ENCODE measurements around the gene CDH10. TPM values are rescaled to one million over a fixed set of nuclear protein-coding genes. Genes with fewer than 3 reads are reported as not detected.

The CDH10 gene
- total RNA-seq, 2 experiments from 2014 or later = not detected

DNA sequence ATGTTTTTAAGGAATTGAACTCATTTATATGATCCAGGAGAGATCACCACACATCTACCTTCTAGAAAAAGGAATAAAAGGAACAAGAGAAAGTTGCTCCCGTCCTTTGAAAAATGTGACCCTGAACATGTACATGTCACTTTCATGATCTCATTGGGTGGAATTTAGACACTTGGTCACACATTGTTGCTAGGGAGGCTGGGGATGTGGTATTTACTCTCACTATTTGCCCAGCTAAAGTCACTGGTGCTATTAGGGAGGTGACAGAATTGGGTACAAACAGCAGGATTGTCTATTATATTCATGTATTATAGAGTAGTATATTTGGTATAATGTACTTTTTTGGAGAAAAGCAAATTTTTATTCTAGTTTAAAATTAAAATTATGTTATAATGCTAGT is 2.1 kb upstream of the CDH10 start:
- BruUV-seq (replicated peaks) = no TSS peak
- POLR2A ChIA-PET = interaction anchor here (1.1 kb wide), 1 partner anchor 70 kb away, joined by 4 read pairs; no protein-coding TSS in a partner anchor
- H3K36me3 ChIP-seq (ENCODE audit: insufficient read depth, low read length) = no peaks in the 10 kb centered on the region
- no peaks in the 10 kb centered on the region for H3K9me2 ChIP-seq (ENCODE audit: insufficient read depth, low read length)
- no peak overlapping the region for H3K4me3 ChIP-seq (ENCODE audit: low read depth, low read length, poor library complexity, severe bottlenecking)
- H3K4me2 ChIP-seq (ENCODE audit: low read length) = no peak overlapping the region
- no peaks in the 10 kb centered on the region for H3K9me3 ChIP-seq (ENCODE audit: low read length)
- intact Hi-C loops (cut with micrococcal nuclease; ENCODE audit: unreplicated experiment) = loop anchor here (10.0 kb wide), 1 partner anchor 672 kb away; no protein-coding TSS in a partner anchor
- TF ChIP-seq, protein P1, sequence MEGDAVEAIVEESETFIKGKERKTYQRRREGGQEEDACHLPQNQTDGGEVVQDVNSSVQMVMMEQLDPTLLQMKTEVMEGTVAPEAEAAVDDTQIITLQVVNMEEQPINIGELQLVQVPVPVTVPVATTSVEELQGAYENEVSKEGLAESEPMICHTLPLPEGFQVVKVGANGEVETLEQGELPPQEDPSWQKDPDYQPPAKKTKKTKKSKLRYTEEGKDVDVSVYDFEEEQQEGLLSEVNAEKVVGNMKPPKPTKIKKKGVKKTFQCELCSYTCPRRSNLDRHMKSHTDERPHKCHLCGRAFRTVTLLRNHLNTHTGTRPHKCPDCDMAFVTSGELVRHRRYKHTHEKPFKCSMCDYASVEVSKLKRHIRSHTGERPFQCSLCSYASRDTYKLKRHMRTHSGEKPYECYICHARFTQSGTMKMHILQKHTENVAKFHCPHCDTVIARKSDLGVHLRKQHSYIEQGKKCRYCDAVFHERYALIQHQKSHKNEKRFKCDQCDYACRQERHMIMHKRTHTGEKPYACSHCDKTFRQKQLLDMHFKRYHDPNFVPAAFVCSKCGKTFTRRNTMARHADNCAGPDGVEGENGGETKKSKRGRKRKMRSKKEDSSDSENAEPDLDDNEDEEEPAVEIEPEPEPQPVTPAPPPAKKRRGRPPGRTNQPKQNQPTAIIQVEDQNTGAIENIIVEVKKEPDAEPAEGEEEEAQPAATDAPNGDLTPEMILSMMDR (conservative IDR thresholded peaks at IDR 0.05; ENCODE audit: low read length) = no peak
- no peak for TF ChIP-seq EZH2phosphoT487 (IDR thresholded peaks at IDR 0.05; ENCODE audit: borderline replicate concordance, low read depth, low read length)
- no peak overlapping the region for H2AFZ ChIP-seq (ENCODE audit: low read length)
- CTCF ChIA-PET (ENCODE audit: unreplicated experiment) = no interaction called here
- H4K20me1 ChIP-seq (ENCODE audit: insufficient read depth, low read length) = no peaks in the 10 kb centered on the region
- DNase-seq (ENCODE audit: low spot score) = no peak
- no peak overlapping the region for H3K27ac ChIP-seq (ENCODE audit: low read depth, low read length, poor library complexity, severe bottlenecking)
- H3K4me1 ChIP-seq (ENCODE audit: insufficient read depth, low read length, poor library complexity, severe bottlenecking) = no peaks in the 10 kb centered on the region
- H3K79me2 ChIP-seq (ENCODE audit: insufficient read depth, low read depth, low read length) = no peaks in the 10 kb centered on the region

DNA sequence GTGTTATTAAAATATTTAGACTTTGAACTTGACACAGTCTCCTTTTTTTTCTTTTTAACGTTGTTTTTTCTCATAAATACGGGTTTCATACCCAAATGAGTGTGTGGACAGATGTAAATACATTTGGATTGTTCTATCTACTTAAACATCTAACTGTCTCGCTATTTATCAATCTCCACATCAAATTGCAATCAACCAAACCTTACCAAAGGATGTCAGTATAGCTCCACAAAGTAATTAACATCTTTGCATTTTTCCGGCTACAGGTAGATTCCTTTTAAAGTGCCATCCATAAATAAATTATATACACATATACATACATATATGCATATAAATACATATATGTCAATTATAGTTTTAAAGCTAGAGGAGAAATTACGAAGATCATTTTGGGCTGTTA is 705 bp upstream of the CDH10 start:
- intact Hi-C loops (cut with micrococcal nuclease; ENCODE audit: unreplicated experiment) = loop anchor here (10.0 kb wide), 1 partner anchor 671 kb away; no protein-coding TSS in a partner anchor
- Histone ChIP-seq H3K9me2 (ENCODE audit: insufficient read depth, low read length) (no peaks in the 10 kb centered on the region), H3K4me3 (ENCODE audit: low read depth, low read length, poor library complexity, severe bottlenecking) (no peak overlapping the region), H3K36me3 (ENCODE audit: insufficient read depth, low read length) (no peaks in the 10 kb centered on the region), H4K20me1 (ENCODE audit: insufficient read depth, low read length) (no peaks in the 10 kb centered on the region), H3K4me1 (ENCODE audit: insufficient read depth, low read length, poor library complexity, severe bottlenecking) (no peaks in the 10 kb centered on the region), H3K9me3 (ENCODE audit: low read length) (no peaks in the 10 kb centered on the region), H3K27ac (ENCODE audit: low read depth, low read length, poor library complexity, severe bottlenecking) (no peak overlapping the region), H2AFZ (ENCODE audit: low read length) (no peak overlapping the region), H3K79me2 (ENCODE audit: insufficient read depth, low read depth, low read length) (no peaks in the 10 kb centered on the region), H3K4me2 (ENCODE audit: low read length) (no peak overlapping the region)
- no peak for DNase-seq (ENCODE audit: low spot score)
- ChIA-PET CTCF (ENCODE audit: unreplicated experiment) (no interaction called here), POLR2A (no interaction called here)
- no TSS peak for BruUV-seq (replicated peaks)
- TF ChIP-seq, protein P1 (conservative IDR thresholded peaks at IDR 0.05; ENCODE audit: low read length) = no peak
- TF ChIP-seq EZH2phosphoT487 (IDR thresholded peaks at IDR 0.05; ENCODE audit: borderline replicate concordance, low read depth, low read length) = no peak

- Histone ChIP-seq H2AFZ (ENCODE audit: low read length) (no peak overlapping the region), H3K79me2 (ENCODE audit: insufficient read depth, low read depth, low read length) (no peaks in the 10 kb centered on the region), H3K27ac (ENCODE audit: low read depth, low read length, poor library complexity, severe bottlenecking) (no peak overlapping the region), H3K4me1 (ENCODE audit: insufficient read depth, low read length, poor library complexity, severe bottlenecking) (no peaks in the 10 kb centered on the region), H3K36me3 (ENCODE audit: insufficient read depth, low read length) (no peaks in the 10 kb centered on the region), H3K4me2 (ENCODE audit: low read length) (no peak overlapping the region), H3K4me3 (ENCODE audit: low read depth, low read length, poor library complexity, severe bottlenecking) (no peak overlapping the region), H3K9me3 (ENCODE audit: low read length) (no peaks in the 10 kb centered on the region), H3K9me2 (ENCODE audit: insufficient read depth, low read length) (no peaks in the 10 kb centered on the region), H4K20me1 (ENCODE audit: insufficient read depth, low read length) (no peaks in the 10 kb centered on the region)
- intact Hi-C loops (cut with micrococcal nuclease; ENCODE audit: unreplicated experiment) = loop anchor here (5.0 to 10.0 kb wide), 2 partner anchors 412 to 669 kb away; no protein-coding TSS in a partner anchor
- DNase-seq (ENCODE audit: low spot score) = no peak
- ChIA-PET CTCF (ENCODE audit: unreplicated experiment) (no interaction called here), POLR2A (interaction anchor here (0.7 kb wide), 1 partner anchor 1423 kb away, joined by 5 read pairs; no protein-coding TSS in a partner anchor)
- no TSS peak for BruUV-seq (replicated peaks)
- TF ChIP-seq, protein P1 (conservative IDR thresholded peaks at IDR 0.05; ENCODE audit: low read length) = no peak
- no peak for TF ChIP-seq EZH2phosphoT487 (IDR thresholded peaks at IDR 0.05; ENCODE audit: borderline replicate concordance, low read depth, low read length)
Observed at GRCh38 chr5:24643880-24644279, 898 bp downstream of the CDH10 start.
